Fibroblast of skin of scalp (primary cell): Measurements from ENCODE around the gene FAM3A.

ENCODE experiments used
- DNase-seq: peaks from one replicate; pipeline ENCODE4 v3.0.0-alpha.2; 2013

The FAM3A gene

GRCh38 chrX:154458954-154459778, 56.9 kb downstream of the FAM3A start:
- DNase-seq = peak; percentile 37

DNA sequence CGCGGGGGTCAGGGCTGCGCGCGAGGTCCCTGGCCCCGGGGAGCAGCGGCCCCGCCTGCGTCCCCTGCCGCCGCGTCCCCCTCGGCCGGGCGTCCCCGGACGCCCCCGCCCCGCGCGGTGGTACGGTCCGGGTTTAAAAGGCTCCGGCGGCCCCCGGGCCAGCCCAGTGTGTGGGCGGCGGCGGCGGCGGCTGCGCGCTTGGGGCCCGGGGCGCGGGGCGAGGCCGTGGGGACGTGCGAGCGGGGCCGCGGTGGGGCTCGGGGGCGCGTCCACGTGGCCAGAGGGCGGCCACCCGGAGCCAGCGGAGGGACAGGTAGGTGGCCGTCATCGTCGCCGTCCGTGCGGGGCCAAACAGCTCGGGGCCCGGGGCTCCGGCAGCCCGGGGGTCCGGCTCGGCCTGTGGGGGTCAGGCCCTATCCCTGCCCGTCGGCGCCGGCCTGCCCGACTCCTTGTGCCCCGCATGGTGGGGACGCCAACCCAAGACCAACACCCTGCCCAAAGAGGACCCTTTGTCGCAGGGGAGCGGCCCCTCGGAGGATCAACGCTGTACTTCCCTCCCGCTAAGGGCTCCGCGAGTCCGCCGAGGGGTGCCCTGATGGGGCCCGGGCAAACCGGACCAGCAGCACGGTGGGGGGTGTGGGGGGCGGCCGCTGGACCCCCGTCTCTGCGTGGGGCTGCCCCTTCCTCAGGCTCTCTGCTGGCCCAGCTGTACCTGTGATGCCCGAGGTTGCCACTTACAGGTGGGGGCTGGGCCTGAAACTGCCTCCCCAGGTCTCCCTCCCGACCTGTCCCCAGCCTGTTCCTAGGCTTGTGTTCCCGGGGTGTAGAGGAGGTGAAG, 57.7 kb downstream of the FAM3A start, which contains the start of gene PLXNA3:
PLXNA3 (plus strand) TSS at position 166 of the 838 bp plus-strand sequence. CDS start 1,903 bp downstream, outside the sequence.
- DNase-seq = peak; percentile 58

DNA sequence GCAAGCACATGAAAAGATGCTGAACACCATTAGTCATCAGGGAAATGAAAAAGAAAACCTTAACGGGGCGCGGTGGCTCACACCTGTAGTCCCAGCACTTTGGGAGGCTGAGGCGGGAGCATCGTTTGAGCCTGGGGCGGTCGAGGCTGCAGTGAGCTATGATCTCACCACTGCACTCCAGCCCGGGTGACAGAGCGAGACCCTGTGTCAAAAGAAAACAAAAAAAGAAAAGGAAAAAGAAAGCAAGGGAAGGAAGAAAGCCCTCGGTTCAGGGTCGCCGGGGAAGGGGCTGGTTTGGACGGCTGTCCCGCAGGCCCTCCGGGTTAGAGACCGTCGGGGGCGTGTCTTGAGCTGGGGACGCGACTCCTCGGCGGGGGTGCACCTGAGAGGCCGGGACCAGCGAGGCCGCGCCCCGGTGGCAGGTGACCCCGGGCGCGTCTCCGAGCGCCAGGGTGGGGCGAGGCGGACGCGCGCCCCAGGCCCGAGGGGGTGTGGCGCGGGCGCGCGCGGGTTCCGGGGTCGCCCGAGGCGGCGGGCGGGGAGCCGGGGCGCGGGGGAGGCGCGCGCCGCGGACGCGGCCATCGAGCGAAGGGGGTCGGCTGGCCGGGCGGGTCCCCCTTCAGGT, 58.4 kb downstream of the FAM3A start:
- peak; percentile 15 for DNase-seq
